Stimulated activated CD8-positive, alpha-beta memory T cell treated with anti-CD3 and anti-CD28 coated beads, Interleukin-4, amount 100 ng/mL, for 48 hours (primary cell): ENCODE data around the gene VWA3A.

Experiments
- DNase-seq: peaks from one replicate; pipeline ENCODE4 v3.0.0-alpha.2; 2020

The VWA3A gene

DNA sequence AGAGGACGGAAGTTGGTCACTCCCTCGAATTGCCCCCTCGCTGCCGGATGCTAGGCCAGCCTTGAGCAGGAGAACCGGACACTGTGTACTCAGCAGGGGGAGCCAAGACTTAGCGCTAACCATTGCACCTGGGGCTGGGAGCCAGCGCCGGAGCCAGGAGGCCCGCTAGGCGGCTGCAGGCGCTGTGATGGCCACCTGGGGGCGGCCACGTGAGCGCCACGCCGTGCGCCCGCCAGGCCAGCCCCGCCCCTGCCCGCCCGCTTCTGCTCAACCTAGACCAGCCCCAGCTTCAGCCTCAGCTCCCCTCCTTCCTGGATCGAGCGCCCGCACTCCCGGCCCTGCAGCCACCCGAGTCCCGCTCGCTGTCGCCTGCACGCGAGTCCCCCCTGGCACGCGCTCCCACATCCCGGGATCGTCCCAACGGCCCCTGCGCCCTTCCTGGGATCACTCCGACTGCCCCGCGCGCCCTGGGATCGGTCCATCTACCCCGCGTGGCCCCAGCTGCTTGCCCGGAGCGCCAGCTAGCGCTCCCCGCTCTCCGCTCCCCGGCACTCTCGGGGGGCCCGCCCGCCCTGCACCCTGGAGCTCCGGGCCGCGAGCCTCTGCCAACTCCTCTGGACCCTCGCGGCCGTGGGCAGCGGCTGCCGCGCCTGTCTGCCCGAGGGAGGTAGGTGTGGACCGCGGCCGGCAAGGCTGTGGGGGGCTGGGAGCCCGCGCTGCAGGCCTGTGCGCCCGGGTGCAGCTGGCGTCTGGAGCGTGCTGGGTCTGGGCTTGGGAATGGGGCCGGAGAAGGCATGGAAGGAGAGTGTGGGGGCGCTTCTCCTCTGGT lies 113.9 kb downstream of the VWA3A start, which contains the start of gene EEF2K:
Gene EEF2K, plus strand, starts transcription at position 266 of the 829 bp plus-strand sequence. CDS start 19,452 bp downstream, outside the sequence.
- peak; percentile 86 for DNase-seq
